Nephron progenitor cell (in vitro differentiated cells): ENCODE results near the gene TMEM272.

Experiments
- DNase-seq: peaks from one replicate; pipeline ENCODE4 v3.0.0; 2021
- H3K27ac Mint-ChIP-seq: 2 replicates; pipeline ENCODE4 v1.8.0; 2021; ENCODE audit warnings: mild to moderate bottlenecking, moderate library complexity, mixed read lengths
- H3K27me3 Mint-ChIP-seq: 2 replicates; pipeline ENCODE4 v1.8.0; 2021; ENCODE audit warnings: mild to moderate bottlenecking, low read depth, mixed read lengths; ENCODE audit not compliant: poor library complexity
- H3K36me3 Mint-ChIP-seq: 2 replicates; pipeline ENCODE4 v1.8.0; 2021; ENCODE audit warnings: low read depth, mixed read lengths
- H3K4me1 Mint-ChIP-seq: 2 replicates; pipeline ENCODE4 v1.8.0; 2021; ENCODE audit warnings: mixed read lengths
- H3K4me3 Mint-ChIP-seq: 2 replicates; pipeline ENCODE4 v1.8.0; 2021; ENCODE audit warnings: mild to moderate bottlenecking, moderate library complexity, mixed read lengths
- H3K9me3 Mint-ChIP-seq: 2 replicates; pipeline ENCODE4 v1.8.0; 2021; ENCODE audit warnings: mild to moderate bottlenecking, moderate library complexity, mixed read lengths
- TF ChIP-seq, protein P1 (sequence below): fragments of 200-600 bp; sonication (generic); IDR thresholded peaks from 2 replicates; pipeline ENCODE4 v1.5.0; 2021; ENCODE audit warnings: antibody characterized with exemption

Gene TMEM272

DNA sequence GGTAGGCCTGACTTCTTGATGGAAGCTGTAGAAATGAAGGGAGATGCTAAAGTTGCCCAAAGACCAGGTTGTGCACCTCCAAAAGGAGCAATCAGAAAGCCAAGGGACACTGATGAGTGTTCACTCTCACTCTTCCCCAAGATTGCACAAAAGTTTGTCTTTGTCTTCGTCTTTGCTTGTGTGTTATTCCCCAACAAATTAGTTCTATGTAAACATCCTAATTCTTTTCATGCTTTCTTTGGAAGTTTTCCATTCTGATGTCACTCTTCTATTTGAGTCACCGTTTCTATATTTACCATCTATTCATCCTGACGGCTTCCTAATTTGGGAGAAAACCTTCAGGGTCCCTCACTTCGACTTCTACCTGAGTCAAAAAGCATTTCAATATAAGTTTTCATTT, 3.7 kb upstream of the TMEM272 start:
- no peaks in the 10 kb centered on the region for H3K36me3 Mint-ChIP-seq
- TF ChIP-seq, protein P1, sequence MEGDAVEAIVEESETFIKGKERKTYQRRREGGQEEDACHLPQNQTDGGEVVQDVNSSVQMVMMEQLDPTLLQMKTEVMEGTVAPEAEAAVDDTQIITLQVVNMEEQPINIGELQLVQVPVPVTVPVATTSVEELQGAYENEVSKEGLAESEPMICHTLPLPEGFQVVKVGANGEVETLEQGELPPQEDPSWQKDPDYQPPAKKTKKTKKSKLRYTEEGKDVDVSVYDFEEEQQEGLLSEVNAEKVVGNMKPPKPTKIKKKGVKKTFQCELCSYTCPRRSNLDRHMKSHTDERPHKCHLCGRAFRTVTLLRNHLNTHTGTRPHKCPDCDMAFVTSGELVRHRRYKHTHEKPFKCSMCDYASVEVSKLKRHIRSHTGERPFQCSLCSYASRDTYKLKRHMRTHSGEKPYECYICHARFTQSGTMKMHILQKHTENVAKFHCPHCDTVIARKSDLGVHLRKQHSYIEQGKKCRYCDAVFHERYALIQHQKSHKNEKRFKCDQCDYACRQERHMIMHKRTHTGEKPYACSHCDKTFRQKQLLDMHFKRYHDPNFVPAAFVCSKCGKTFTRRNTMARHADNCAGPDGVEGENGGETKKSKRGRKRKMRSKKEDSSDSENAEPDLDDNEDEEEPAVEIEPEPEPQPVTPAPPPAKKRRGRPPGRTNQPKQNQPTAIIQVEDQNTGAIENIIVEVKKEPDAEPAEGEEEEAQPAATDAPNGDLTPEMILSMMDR: no peak
- H3K9me3 Mint-ChIP-seq: peaks cover 9% of the 10 kb centered on the region
- peaks cover 6% of the 10 kb centered on the region for H3K4me1 Mint-ChIP-seq
- H3K27ac Mint-ChIP-seq: no peak overlapping the region
- no peak overlapping the region for H3K4me3 Mint-ChIP-seq
- DNase-seq: no peak
- peaks cover 12% of the 10 kb centered on the region for H3K27me3 Mint-ChIP-seq

DNA sequence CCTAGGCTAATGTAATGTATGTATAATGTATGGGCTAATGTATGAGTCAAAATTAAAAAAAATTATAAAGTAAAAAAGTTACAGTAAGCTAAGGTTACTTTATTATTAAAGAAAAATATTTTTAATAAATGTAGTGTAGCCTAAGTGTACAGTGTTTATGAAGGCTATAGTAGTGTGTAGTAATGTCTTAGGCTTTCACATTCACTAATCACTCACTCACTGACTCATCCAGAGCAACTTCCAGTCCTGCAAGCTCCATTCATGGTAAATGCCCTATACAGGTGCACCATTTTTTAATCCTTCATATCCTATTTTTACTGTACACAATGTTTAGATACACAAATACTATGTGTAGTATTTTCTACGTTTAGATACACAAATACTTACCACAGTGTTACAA, 1.8 kb upstream of the TMEM272 start:
- Mint-ChIP-seq H3K27me3 (peaks cover 16% of the 10 kb centered on the region), H3K4me3 (no peak overlapping the region), H3K9me3 (peaks cover 9% of the 10 kb centered on the region), H3K4me1 (peaks cover 6% of the 10 kb centered on the region), H3K36me3 (no peaks in the 10 kb centered on the region), H3K27ac (no peak overlapping the region)
- TF ChIP-seq, protein P1: no peak
- no peak for DNase-seq

DNA sequence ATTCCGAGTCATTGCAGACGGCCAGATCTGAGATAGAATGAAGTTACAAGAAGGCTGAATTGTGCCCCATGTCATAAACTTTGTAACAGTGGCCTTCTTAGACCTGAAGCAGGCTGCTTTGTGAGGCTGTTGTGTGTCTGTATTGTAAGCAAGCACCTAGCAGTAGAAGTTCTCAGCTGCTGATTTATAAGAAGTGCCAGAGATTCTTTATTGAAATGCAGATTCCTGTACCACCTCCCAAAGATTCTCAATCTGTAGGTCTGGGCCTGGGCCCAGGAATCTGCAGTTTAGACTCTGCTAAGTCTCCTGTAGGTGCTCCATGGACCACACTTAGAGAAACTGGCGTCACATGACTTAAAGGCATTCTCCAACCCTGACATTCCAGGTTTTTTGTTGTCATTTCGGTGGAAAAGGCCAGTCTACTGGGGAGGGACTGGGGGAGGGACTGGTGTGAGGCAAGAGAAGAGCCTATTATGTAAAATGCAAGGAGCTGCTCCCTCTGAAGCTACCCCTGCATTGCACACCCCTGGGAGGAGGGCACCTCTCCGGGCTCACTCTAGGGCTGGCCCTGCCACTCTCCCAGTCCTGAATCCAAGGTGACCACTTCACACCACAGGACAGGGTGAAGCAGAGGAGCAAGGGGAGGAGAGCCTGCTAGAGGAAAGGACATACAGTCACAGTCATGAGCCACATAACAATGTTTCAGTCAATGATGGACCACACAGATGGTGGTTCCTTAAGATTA, 769 bp upstream of the TMEM272 start:
- H3K27ac Mint-ChIP-seq: no peak overlapping the region

DNA sequence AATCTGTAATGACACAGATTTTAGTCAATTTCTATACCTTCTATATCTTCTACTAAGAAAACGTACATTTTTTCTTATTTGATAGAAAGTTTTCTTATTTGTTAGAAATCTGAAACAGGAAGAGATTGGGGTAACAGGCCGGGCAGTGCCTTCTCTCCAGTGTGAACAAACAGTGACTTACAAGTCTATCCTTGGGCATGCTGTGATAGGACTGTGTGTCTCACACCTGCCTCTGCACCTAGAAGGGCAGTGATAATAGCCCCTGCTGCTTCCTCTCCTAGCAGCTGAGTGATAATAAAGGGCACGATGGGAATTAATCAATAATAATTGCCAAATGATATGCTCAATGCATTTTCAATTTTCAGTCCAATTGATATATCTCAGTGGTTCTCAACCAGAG, 1.4 kb downstream of the TMEM272 start:
- Mint-ChIP-seq H3K4me1 (peaks cover 6% of the 10 kb centered on the region), H3K4me3 (no peak overlapping the region), H3K9me3 (peaks cover 9% of the 10 kb centered on the region), H3K27ac (no peak overlapping the region), H3K36me3 (no peaks in the 10 kb centered on the region), H3K27me3 (peaks cover 18% of the 10 kb centered on the region)
- DNase-seq: no peak
- TF ChIP-seq, protein P1: no peak

More for the DNA sequence above, 769 bp upstream of the TMEM272 start:
- Mint-ChIP-seq H3K4me3 (no peak overlapping the region), H3K9me3 (peaks cover 9% of the 10 kb centered on the region), H3K27me3 (peaks cover 18% of the 10 kb centered on the region), H3K36me3 (no peaks in the 10 kb centered on the region), H3K4me1 (peaks cover 6% of the 10 kb centered on the region)
- DNase-seq: no peak
- TF ChIP-seq, protein P1: no peak

DNA sequence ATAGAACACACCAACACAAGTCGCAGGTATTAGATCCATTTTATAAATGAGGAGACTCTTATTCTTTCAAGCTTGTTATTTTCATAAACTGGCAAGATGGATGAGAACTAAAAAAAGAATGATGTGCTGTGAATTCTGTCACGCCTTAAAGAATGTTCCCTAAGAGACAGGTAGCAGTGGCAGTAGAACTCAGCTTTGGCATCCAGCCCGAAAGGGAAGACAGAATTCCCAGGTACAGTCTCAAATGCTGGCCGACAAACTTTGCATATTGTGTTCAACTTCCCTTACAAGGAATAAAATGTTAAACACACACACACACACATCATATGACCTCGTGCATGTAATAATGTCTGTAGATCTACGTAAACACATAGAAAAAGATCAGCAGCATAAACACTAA, 3.2 kb downstream of the TMEM272 start:
- H3K4me3 Mint-ChIP-seq: no peak overlapping the region
- TF ChIP-seq, protein P1: no peak
- DNase-seq: no peak
- H3K9me3 Mint-ChIP-seq: no peaks in the 10 kb centered on the region
- peaks cover 6% of the 10 kb centered on the region for H3K4me1 Mint-ChIP-seq
- no peaks in the 10 kb centered on the region for H3K36me3 Mint-ChIP-seq
- peaks cover 18% of the 10 kb centered on the region for H3K27me3 Mint-ChIP-seq
- H3K27ac Mint-ChIP-seq: no peak overlapping the region

DNA sequence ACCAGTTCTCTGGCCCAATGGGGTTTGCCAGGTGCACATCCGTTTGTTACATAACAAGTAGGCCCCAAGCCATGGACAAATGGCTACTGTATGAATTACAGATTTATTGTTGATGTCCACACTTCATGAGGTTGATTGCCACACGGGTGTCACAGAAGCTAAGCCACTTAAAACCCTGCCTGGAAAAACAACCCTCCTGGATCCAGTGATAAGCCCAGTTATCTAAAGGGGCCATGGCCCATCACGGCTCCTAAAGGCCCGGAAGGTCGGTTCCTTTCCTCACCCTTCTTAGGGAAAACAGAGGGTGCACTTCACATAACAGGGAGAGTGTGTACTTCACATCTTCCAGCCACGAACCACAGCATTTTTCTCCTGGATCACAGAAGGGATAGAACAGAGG, 4.1 kb downstream of the TMEM272 start:
- Mint-ChIP-seq H3K27ac (no peak overlapping the region), H3K27me3 (peaks cover 18% of the 10 kb centered on the region), H3K9me3 (no peaks in the 10 kb centered on the region), H3K36me3 (no peaks in the 10 kb centered on the region), H3K4me1 (peaks cover 6% of the 10 kb centered on the region), H3K4me3 (no peak overlapping the region)
- TF ChIP-seq, protein P1: no peak
- DNase-seq: no peak
